K562 (cell line): ENCODE measurements around the gene MAST3. TPM values are rescaled to one million over a fixed set of nuclear protein-coding genes. Genes with fewer than 3 reads are reported as not detected.

ENCODE experiments used
- CEBPG ChIP-seq, 3 experiments: fragments of 200-800 bp in 1 of 3; sonication (Bioruptor generic) in 1 of 3; sonication (generic) in 1 of 3; formaldehyde crosslinking in 1 of 3; IDR thresholded peaks in 2 of 3; conservative IDR thresholded peaks in 1 of 3; 2 replicates each; pipeline versions ENCODE4 v1.6.1 to v1.8.0; 2016 to 2022; ENCODE audit warnings: missing compliant biosample characterization in 2 of 3, missing genetic modification characterization in 2 of 3, mild to moderate bottlenecking in 1 of 3, missing genetic modification reagents in 1 of 3
- DEAF1 ChIP-seq: fragments of 450-650 bp; formaldehyde crosslinking; IDR thresholded peaks from 2 replicates; pipeline ENCODE4 v1.4.0; 2020; ENCODE audit warnings: mild to moderate bottlenecking, moderate library complexity
- ETV1 ChIP-seq: fragments of 450-650 bp; conservative IDR thresholded peaks from 2 replicates; pipeline ENCODE4 v1.6.1; 2016; ENCODE audit warnings: missing genetic modification characterization, control low read depth, low read depth, missing compliant biosample characterization
- FOXO4 ChIP-seq: fragments of 450-650 bp; formaldehyde crosslinking; IDR thresholded peaks from 2 replicates; pipeline ENCODE4 v1.4.0; 2020; ENCODE audit warnings: mild to moderate bottlenecking, moderate library complexity
- HMG20A ChIP-seq: fragments of 450-650 bp; formaldehyde crosslinking; conservative IDR thresholded peaks from 2 replicates; pipeline ENCODE4 v1.4.0; 2020; ENCODE audit warnings: mild to moderate bottlenecking, mixed read lengths
- HOMEZ ChIP-seq: fragments of 250-450 bp; sonication (Bioruptor Pico); IDR thresholded peaks from 2 replicates; pipeline ENCODE4 v1.4.0; 2020; ENCODE audit warnings: mild to moderate bottlenecking, moderate library complexity
- KAT8 ChIP-seq: fragments of 450-650 bp; IDR thresholded peaks from 2 replicates; pipeline ENCODE4 v1.6.1; 2016; ENCODE audit warnings: low read depth, mild to moderate bottlenecking
- L3MBTL2 ChIP-seq: fragments of 450-650 bp; IDR thresholded peaks from 2 replicates; pipeline ENCODE4 v1.6.1; 2016; ENCODE audit warnings: mild to moderate bottlenecking, moderate library complexity
- LEF1 ChIP-seq: fragments of 450-650 bp; IDR thresholded peaks from 2 replicates; pipeline ENCODE4 v1.6.1; 2016; ENCODE audit warnings: mild to moderate bottlenecking
- MEIS2 ChIP-seq: fragments of 450-650 bp; IDR thresholded peaks from 2 replicates; pipeline ENCODE4 v1.6.1; 2014; ENCODE audit warnings: mild to moderate bottlenecking; ENCODE audit not compliant: partially characterized antibody
- MTA3 ChIP-seq: fragments of 450-650 bp; formaldehyde crosslinking; IDR thresholded peaks from 2 replicates; pipeline ENCODE4 v1.6.1; 2017; ENCODE audit warnings: mild to moderate bottlenecking, borderline replicate concordance
- NFIX ChIP-seq: fragments of 250-450 bp; sonication (Bioruptor Pico); IDR thresholded peaks from 2 replicates; pipeline ENCODE4 v1.4.0; 2020; ENCODE audit warnings: low read depth, mild to moderate bottlenecking, moderate library complexity
- ZBTB12 ChIP-seq: fragments of 250-450 bp; sonication (Bioruptor Pico); IDR thresholded peaks from 2 replicates; pipeline ENCODE4 v1.4.0; 2020
- ZBTB2 ChIP-seq: fragments of 450-650 bp; IDR thresholded peaks from 2 replicates; pipeline ENCODE4 v1.6.1; 2016; ENCODE audit warnings: antibody characterized with exemption
- ZC3H11A ChIP-seq: IDR thresholded peaks from 2 replicates; pipeline ENCODE4 v1.6.1; 2012; ENCODE audit warnings: low read depth, low read length, improper control_type of control experiment
- polyA plus RNA-seq, 8 experiments: library from polyadenylated mRNA; depleted of rRNA in 4 of 8; stranded (reverse) in 5 of 8; unstranded in 3 of 8; fragments of >200 nt; fragmentation: Nextera tagmentation in 2 of 8; fragmentation: Illumina TruSeq in 1 of 8; extraction: Ambion mirVana in 2 of 8; extraction: Trizol in 1 of 8; gene quantifications; 2 replicates each; pipeline versions ENCODE4 v1.2.1 to v1.2.3, GENCODE V29; 2011 to 2014; ENCODE audit warnings: inconsistent platforms in 1 of 8, missing spikeins in 1 of 8
- total RNA-seq, 7 experiments: library from RNA; depleted of rRNA in 6 of 7; stranded (reverse); fragments of >200 nt in 6 of 7; fragmentation: Illumina TruSeq in 2 of 7; extraction: Trizol in 2 of 7; gene quantifications; 2 replicates each; pipeline versions ENCODE4 v1.2.1 to v1.2.3, GENCODE V29; 2011 to 2021; ENCODE audit warnings: low replicate concordance in 1 of 7
- TF ChIP-seq, protein P1 (sequence below): IDR thresholded peaks from 2 replicates; pipeline ENCODE4 v1.6.1; 2014; ENCODE audit warnings: antibody characterized with exemption

MAST3 gene
- total and polyA plus RNA-seq, 9 of the 15 experiments (the other 6 are each of a cell fraction or from before 2014, with no cell fraction given): 0.94 to 9.9 (median 2.4) TPM

DNA sequence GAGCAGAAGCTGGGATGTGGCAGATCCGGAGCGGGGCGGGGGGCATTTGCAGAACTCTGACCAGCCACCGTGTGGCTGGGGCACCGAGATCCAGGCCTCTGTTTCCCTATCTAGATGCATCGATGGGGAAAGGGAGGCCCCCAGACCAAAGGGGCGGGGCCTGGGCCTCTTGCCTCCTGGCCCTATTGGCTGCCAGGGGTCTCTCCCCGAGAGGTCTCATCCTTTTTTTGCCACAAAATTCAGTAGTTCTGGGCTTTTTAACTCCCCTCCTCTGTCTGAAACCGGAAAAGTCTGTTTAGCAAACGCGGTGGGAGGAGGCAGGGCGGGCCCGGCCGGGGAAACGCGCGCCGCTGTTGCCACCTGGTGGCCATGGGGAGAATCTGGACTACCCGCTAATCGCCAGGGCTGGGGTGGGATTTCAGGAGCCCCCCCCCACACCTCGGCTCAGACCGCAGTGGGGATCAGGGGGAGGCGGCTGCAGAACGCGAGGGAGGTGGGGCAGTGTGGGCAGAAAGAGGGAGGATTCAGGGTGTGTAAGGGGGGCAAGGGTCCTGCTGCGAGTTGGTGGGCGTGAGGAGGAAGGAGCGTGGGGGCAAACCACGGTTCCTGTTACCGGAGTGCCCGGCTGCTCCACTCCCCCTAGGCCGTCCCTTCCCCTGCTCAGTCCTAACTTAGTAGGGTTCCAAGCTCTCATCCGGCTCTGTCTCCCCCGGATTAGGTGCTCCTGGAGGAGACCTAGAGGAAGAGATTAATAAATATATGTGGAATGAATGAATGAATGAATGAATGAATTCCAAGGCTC lies 39.2 kb upstream of the MAST3 start (continued):
- TF ChIP-seq HOMEZ (no peak), FOXO4 (CRISPR knock-in tag) (no peak), ZBTB2 (peak; percentile 77), KAT8 (no peak), HMG20A (CRISPR knock-in tag) (no peak), ETV1 (tag) (peak; percentile 61; the same call in 1 of the 2 replicates), MEIS2 (no peak), CEBPG (CRISPR knock-in tag; IDR thresholded peaks at IDR 0.05) (peak; percentile 44; the same call in 1 of the 2 replicates), CEBPG (tag; conservative IDR thresholded peaks at IDR 0.05 in 1 of 2, IDR thresholded peaks at IDR 0.05 in 1 of 2) (peak in 1 of 2 experiments; percentile 68; a peak in 3 of 4 replicates), MTA3 (no peak), L3MBTL2 (0 out of 2 replicates have a peak, but pooled peaks have one; percentile 53), ZBTB12 (CRISPR knock-in tag) (no peak), NFIX (no peak), DEAF1 (CRISPR knock-in tag) (peak; percentile 96), LEF1 (no peak), ZC3H11A (no peak)
- TF ChIP-seq, protein P1, sequence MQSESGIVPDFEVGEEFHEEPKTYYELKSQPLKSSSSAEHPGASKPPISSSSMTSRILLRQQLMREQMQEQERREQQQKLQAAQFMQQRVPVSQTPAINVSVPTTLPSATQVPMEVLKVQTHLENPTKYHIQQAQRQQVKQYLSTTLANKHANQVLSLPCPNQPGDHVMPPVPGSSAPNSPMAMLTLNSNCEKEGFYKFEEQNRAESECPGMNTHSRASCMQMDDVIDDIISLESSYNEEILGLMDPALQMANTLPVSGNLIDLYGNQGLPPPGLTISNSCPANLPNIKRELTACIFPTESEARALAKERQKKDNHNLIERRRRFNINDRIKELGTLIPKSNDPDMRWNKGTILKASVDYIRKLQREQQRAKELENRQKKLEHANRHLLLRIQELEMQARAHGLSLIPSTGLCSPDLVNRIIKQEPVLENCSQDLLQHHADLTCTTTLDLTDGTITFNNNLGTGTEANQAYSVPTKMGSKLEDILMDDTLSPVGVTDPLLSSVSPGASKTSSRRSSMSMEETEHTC: no peak
